H1 (cell line): ENCODE data around the gene APOBEC3G. TPM values are rescaled to one million over a fixed set of nuclear protein-coding genes. Genes with fewer than 3 reads are reported as not detected.

Source experiments
- FOSL1 ChIP-seq: IDR thresholded peaks from 2 replicates; pipeline ENCODE4 v1.6.1; 2011; ENCODE audit warnings: mild to moderate bottlenecking, low read depth, low read length, moderate library complexity; ENCODE audit not compliant: insufficient read depth
- SRF ChIP-seq: IDR thresholded peaks from 2 replicates; pipeline ENCODE4 v1.6.1; 2011; ENCODE audit warnings: mild to moderate bottlenecking, low read depth, low read length, moderate library complexity
- polyA plus RNA-seq, 7 experiments: library from polyadenylated mRNA; depleted of rRNA in 3 of 7; stranded (reverse) in 5 of 7; unstranded in 2 of 7; fragments of >200 nt in 5 of 7; fragments of 200-250 nt in 2 of 7; gene quantifications; 1 replicate in 5 of 7; 2 replicates in 1 of 7; 4 replicates in 1 of 7; pipeline versions ENCODE4 v1.2.1 to v1.2.3, GENCODE V29; 2011 to 2013; ENCODE audit warnings: missing spikeins in 2 of 7, mixed read lengths in 2 of 7
- total RNA-seq: library from RNA; stranded (reverse); fragmentation: NEBNext Ultra II Directional; extraction: Animal tissue kit (Norgen Biotek cat#: 25700); gene quantifications from 2 replicates; pipeline ENCODE4 v1.2.1, GENCODE V29; 2021
- TF ChIP-seq, protein P1 (sequence below): IDR thresholded peaks from 2 replicates; pipeline ENCODE4 v1.6.1; 2012; ENCODE audit warnings: inconsistent platforms

Gene APOBEC3G
- total and polyA plus RNA-seq, 2 of the 8 experiments (the other 6 are each of a cell fraction or from before 2014, with no cell fraction given) = 1.7 to 2.0 TPM

DNA sequence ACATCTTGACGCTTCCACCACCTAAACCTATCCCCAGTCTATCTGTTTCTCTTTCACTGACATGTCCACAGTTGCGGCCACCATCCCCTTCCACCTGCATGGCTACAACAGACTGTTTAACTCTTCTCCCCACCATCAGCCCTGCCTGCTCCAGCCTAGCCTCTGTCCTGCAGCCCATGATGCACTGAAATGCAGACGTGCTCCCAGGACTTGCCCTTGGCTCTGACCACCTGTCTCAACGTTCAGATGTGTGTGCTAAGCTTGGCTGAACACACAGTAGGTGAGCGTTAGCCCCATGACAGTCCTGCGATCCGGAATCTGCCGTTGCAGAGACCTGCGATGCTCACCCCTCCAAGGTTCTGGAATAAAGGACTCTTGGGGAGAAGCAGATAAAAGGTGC, 52.7 kb downstream of the APOBEC3G start (continued):
- TF ChIP-seq, protein P1, sequence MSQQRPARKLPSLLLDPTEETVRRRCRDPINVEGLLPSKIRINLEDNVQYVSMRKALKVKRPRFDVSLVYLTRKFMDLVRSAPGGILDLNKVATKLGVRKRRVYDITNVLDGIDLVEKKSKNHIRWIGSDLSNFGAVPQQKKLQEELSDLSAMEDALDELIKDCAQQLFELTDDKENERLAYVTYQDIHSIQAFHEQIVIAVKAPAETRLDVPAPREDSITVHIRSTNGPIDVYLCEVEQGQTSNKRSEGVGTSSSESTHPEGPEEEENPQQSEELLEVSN = no peak
- no peak for TF ChIP-seq SRF
- no peak for TF ChIP-seq FOSL1
- TF ChIP-seq, all 59 proteins: peak for 0
